Stimulated activated naive CD8-positive, alpha-beta T cell treated with anti-CD3 and anti-CD28 coated beads, Interleukin-15, Interleukin-2, amounts not matched to agents 100 U/mL and 50 U/mL, for 24 hours (primary cell): Measurements from ENCODE around the gene TRIM24.
"Not testable (repeated sequence)": the region's sequence is repeated elsewhere in the genome, so short reads cannot be mapped to it uniquely, and the experiment has no call there.

Source experiments
- ATAC-seq: fragments of 150-1000 bp; cut with Tn5 transposase; one replicate; pipeline ENCODE4 v1.10.0; 2021
- DNase-seq: peaks from one replicate; pipeline ENCODE4 v3.0.0; 2021

TRIM24 gene

DNA sequence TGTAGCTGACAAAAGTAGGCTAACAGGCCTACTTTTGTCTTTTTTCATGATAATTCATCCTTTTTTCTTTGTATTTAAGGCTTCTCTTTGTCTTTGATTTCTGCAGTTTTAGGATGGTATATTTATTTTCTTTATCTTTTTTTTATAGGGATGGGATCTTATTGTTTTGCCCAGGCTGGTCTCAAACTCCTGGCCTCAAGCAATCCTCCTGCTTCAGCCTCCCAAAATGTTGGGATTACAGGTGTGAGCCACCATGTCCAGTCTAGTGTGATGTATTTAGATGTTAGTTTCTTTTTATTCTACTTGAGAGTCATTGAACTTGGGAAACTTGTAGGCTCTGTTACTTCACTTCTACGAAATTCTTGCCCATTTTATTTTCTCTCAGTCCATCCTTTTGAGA lies 35.4 kb downstream of the TRIM24 start:
- ATAC-seq (no peak), DNase-seq (no peak)

DNA sequence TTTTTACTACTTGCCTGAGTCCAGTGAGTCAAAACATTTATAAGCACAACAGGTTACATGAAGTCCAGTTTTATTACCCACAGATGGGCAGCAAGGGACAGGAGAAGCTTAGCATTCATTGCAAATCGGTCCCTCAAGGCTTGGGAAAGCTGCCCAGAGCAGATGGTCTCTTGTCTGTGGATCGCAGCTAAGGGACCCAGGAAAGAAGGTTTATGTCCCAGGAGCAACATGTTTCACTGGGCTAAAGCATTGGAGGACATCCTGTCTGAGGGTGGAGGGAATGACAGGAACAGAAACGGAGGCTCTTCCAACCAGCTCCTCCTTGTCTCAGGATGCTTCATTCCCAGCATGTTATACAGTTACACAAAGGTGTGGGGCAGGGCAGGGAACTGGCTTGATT lies 39.3 kb downstream of the TRIM24 start:
- ATAC-seq, result no peak
- no peak for DNase-seq

DNA sequence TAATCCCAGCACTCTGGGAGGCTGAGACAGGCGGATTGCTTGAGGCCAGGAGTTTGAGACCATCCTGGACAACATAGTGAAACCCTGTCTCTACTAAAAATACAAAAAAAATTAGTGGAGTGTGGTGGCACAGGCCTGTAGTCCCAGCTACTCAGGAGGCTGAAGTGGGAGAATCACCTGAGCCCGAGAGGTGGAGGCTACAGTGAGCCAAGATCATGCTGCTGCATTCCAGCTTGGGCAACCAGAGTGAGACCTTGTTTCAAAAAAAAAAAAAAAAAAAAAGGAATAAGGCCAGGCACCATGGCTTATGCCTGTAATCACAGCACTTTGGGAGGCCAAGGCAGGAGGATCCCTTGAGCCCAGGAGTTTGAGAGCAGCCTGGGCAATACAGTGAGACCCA lies 40.2 kb downstream of the TRIM24 start:
- ATAC-seq, DNase-seq: not testable (repeated sequence)

DNA sequence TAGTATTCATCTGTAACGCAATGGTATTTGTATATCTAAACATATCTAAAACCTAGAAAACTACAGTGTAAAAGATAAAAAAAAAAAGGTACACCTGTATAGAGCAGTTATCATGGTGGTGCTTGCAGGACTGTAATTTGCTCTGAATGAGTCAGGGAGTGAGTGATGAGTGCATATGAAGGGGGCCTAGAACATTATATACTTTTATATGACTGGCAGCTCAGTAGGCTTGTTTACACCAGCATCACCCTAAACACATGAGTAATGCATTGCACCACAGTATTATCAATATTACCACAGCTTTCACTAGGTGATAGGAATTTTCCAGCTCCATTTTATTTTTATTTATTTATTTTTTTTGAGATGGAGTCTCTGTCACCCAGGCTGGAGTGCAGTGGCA lies 40.8 kb downstream of the TRIM24 start:
- ATAC-seq, result peak; percentile 32
- DNase-seq, result no peak

DNA sequence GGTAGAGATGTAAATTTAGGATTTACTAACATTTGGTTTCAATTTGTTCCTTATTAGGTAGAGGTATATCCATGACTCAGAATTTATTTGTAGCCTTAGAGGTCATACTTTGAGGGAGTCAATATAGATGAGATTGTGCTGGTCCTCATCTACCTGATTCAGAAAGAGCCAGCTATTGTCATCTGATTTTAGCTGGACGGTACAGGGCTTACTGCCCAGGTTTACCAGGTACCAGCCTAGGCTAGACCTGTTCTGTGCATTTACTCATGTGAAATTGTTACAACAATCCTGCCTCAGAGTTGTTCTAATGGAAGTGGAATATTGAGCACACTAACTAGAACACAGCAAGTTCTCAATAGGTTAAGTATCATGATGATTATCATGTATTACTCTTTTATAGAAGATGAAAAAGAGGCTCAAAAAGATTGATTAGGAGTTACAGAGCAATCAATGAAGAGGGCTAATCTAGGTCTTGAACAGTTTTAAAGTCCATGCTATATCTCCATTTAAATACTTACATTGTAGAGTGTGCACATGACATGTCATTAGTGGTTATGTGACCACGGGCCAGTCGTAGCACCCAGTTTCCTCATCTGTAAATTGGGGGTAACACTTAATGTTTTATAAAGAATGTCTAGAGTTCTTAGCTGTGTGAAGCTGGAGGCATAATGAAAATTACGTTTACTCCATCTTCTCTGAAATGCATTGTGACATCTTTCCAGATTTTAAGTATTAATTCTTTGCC lies 42.1 kb downstream of the TRIM24 start:
- no peak for ATAC-seq

DNA sequence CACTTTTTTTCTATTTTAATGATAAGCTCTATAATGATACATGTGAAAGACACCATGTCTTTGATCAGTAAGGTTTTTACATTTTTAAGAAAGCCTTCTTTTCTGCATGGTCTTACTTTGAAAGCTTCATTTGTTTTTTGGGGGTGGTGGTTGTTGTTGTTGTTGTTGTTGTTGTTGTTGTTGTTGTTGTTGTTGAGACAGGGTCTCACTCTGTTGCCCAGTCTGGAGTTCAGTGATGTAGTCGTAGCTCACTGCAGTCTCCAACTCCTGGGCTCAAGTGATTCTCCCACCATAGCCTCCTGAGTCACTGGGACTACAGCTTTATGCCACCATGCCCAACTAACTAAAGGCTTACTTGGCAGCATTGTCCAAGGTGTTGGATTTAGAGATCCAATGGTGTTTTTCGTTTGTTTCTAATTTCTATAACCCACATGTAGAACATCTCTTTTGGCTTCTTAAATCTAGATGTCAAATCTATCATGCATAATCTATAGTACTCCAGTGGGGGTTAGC lies 45.4 kb downstream of the TRIM24 start:
- ATAC-seq (no peak), DNase-seq (no peak)

More for the DNA sequence above, 42.1 kb downstream of the TRIM24 start:
- DNase-seq, result no peak

DNA sequence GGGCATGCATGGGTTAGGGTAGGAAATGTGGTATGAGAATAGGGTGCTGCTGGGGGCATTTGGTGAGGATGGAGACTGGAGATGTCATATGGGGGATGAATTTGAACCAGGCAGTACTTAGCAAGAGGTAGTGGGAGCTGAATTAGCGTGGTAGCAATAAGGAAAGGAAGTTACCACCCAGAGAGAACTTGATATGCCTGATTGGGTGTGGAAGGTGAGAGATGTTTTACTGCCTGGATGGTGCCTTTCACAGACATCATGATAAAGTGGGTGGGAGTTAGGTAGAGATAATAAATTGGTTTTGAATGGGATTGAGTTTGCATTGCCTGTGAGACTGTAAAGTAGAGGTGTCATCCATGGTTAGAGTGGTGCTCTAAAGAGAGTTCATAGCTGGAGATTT lies 46.7 kb downstream of the TRIM24 start:
- no peak for ATAC-seq
- DNase-seq, result no peak

DNA sequence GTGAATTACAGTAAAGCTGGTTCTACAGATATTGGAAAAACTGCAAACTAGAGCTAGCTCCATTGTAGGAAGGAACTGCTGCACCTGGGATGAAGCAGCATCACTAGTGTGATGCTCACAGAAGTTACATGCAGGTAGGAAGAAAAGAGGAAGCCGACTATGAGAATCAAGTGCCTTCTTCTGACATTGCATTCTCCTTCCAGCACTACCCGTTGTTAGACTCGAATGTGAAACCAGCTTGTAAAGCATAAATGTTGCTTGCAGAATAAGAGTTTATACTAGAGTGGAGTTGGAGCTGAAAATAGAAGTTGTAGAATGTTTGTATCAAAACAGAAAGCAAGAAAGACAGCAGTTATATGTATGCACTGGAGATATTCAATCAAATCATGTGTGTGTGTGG lies 49.9 kb downstream of the TRIM24 start:
- no peak for DNase-seq
- ATAC-seq, result no peak

DNA sequence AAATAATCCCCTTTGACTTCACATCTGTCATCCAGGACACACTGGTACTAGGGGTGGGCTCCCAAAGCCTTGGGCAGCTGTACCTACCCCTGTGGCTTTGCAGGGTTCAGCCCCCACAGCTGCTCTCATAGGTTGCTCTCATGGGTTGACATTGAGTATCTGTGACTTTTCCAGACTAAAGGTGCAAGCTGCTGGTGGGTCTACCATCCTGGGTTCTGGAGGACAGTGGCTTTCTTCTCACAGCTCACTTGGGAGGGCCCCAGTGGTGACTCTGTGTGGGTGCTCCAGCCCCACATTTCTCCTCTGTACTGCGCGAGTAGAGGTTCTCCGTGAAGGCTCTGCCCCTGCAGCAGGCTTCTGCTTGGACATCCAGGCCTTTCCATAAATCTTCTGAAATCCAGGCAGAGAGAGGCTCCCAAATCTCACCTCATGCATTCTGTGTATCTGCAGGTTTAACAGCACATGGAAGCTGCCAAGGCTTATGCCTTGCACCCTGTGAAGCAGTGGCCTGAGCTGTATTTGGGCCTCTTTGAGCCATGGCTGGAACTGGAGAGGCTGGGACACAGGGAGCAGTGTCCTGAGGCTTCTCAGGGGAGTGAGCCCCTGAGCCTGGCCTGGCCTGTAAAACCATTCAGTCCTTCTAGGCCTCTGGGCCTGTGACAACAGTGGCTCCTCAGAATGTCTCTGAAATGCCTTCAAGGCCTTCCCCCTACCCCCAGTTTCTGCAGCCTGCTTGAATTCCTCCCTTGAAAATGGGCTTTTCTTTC lies 52.2 kb downstream of the TRIM24 start:
- DNase-seq, result no peak
- no peak for ATAC-seq

DNA sequence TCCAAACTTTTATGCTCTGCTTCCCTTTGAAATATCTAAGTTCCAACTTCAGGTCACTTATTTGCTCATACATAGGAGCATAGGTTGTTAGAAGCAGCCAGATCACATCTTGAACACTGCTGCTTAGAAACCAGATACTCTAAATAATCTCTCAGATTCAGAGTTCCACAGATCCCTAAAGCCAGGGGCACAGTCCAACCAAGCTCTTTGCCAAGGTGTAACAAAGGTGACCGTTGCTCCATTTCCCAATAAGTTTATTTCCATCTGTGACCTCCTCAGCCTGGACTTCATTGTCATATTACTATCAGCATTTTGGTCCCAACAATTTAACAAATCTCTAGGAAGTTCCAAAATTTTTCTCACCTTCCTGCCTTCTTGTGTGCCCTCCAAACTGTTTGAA lies 52.8 kb downstream of the TRIM24 start:
- no peak for ATAC-seq

DNA sequence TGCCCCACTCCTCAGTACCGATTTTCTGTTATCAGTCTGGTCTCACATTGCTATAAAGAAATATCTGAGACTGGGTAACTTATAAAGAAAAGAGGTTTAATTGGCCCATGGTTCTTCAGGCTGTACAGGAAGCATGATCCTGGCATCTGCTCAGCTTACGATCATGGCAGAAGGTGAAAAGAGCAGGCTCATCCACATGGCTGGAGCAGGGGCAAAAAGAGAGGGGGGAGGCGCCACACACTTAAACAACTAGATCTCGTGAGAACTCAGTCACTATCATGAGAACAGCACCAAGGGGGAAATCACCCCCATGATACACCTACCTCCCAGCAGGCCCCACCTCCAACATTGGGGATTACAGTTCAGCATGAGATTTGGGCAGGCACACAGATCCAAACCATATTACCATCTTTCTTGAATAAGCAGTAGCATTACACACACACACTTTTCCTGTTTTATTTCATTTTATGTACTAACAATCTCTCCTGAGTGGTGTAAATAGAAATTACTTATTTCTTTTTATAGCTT lies 53.3 kb downstream of the TRIM24 start:
- DNase-seq, result no peak
- ATAC-seq, result no peak

More for the DNA sequence above, 52.8 kb downstream of the TRIM24 start:
- DNase-seq, result no peak

DNA sequence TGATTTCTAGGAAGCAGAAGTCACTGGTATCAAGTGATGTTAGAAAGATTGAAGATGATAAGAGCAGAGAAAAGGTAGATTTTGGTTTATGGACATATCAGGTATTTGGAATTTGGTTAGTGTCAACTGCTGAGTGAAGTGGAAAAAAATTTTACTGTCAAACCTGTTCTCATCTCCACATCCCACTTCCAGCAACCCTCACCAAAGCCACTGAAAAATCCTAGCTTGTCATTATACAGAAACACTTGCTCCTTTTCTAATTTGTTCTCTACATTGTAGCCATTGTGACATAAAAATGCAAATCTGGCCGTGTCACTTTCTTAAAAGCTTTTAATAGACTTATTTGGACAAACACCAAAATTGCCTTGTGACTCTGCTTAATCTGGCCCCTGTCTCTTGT lies 54.0 kb downstream of the TRIM24 start:
- DNase-seq (no peak), ATAC-seq (no peak)

DNA sequence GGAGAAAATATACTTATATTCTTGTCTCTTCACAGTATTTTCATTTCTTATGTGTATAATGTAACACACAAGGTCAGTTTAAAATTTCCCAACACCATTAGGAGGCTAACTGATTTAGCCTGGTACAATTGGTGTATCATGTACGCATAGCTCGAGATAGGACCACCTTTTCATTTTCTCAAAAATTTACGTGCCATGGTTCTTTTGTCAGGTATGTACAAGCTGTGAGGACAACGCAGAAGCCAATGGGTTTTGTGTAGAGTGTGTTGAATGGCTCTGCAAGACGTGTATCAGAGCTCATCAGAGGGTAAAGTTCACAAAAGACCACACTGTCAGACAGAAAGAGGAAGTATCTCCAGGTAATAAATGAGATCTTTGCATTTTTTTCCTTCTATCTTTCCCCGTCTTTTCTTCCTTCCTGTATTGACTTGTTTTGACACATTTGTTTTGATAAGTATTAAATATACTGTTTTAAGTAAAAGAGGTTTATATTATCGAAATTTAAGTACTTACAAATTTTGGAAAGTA lies 55.0 kb downstream of the TRIM24 start:
- DNase-seq (no peak), ATAC-seq (no peak)

DNA sequence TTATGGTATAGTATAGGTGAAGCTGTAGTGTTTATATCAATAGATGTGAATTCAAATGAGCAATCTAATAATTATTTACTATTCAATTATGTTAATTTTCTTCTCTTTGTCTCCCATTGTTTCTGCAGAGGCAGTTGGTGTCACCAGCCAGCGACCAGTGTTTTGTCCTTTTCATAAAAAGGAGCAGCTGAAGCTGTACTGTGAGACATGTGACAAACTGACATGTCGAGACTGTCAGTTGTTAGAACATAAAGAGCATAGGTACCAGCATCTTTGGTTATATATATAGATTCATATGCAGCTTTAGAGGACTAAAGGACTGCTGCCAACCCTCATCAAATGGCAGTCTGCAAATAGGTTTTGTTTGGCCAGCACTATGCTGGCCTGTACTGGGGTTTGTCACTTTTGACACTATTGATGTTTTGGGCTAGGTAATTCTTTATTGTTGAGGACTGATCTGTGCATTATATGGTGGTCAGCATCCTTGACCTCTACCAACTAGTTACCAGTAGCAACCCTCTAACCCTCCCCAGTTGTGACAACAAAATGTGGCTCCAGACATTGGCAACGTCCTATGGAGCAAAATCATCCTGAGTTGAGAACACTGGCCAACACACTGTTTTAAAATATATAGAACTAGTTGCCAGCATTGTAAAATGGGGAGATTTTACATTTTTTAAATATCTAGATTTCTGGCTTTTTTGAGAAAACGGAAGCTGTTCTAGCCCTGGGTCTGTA lies 59.2 kb downstream of the TRIM24 start:
- ATAC-seq (no peak), DNase-seq (no peak)

DNA sequence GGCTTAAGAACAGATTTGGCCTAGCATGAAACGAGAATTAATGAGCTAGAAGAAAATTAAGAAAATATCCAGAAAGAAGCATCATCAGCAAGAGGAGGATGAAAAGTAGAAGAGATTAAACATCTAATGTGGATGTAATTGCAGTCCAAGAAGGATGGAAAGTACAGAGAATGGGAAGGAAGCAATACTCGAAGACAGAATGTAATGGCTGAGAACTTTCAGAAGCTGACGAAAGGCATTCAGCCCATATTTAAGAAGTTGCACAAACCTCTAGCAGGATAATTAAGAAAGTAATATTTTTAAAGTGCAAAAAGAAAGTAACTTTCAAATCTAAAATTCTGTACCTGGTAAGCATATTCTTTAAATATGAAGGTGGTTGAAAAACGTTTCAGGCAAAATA lies 60.7 kb downstream of the TRIM24 start:
- ATAC-seq, result no peak

DNA sequence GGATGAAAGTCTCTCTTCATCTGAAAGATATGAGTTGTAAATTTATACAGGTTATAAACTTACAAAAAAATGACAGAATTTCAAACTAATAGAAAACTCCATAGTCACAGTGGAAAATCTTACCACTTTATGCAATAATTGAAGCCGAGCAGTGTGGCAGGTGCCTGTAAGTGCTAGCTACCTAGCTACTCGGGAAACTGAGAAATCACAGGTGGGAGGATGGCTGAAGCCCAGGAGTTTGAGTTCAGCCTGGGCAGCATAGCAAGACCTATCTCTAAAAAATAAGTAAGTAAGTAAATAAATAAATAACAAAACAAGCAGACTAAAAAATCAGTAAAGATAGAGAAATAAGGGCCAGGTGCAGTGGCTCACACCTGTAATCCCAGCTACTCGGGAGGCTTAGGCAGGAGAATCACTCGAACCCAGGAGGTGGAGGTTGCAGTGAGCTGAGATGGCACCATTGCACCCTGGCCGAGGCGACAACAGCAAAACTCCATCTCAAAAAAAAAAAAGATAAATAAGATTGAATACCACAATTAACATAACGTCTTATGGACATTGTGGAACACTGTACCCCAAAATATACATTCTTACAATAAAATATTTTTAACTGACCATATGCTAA lies 61.9 kb downstream of the TRIM24 start:
- DNase-seq, result no peak
- ATAC-seq, result no peak

More for the DNA sequence above, 60.7 kb downstream of the TRIM24 start:
- DNase-seq, result no peak

DNA sequence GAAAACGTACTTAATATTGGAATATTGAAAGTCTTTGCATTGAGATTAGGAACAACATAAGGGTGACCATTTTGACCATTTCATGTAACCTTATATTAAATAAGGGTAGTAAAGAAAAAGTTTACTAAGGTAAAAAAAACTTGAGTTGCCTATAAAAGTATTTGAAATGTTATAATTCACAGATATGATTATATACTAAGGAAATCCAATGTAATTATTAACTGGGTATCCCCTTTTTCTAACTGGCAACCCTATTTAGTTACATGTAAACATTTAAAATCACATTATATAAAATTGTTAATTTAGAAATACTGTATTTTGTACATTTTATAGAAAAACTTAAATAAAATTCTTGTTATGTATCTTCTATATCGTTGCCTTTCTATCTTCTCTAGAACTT lies 64.2 kb downstream of the TRIM24 start:
- ATAC-seq, result no peak
- no peak for DNase-seq

DNA sequence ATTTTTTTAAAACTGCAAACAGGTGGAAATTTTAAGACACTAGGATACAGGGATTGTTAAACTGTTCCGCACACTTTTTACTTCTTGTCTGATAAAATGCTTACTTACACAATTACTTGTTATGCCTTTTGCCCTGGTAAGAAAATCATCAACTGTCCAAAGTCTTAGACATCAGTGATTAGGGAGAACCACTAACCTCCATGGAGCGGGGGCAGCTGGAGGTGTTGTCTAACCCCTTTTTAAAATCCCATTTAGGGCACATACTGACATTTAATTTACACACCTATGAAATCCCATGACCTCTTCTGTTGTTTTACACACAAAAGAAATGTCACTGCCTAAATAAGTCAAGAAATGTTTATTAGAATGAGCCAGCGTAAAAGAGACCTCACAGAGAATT lies 65.7 kb downstream of the TRIM24 start:
- no peak for ATAC-seq
- no peak for DNase-seq

DNA sequence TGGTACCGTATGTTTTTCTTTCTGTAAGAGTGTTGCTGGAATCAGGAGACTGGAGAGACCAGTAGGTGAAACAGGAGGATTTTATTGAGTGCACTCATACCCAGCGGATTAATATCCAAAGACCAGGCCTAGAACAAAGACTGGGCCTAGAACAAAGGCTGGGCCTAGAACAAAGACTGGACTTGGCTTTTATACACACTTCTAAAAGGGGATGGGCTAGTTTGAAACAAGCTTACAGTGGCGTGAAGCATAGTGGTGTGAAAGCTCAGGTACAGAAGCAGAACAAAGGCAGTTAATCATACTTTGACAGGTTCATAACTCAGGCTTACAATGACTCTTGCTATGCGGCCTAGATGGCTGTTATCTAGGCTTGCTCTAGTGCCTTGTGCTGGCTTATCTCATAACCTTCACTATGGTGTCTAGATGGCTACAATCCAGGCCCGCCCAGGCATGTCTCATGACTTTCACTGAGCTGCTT lies 67.7 kb downstream of the TRIM24 start:
- ATAC-seq, result no peak

DNA sequence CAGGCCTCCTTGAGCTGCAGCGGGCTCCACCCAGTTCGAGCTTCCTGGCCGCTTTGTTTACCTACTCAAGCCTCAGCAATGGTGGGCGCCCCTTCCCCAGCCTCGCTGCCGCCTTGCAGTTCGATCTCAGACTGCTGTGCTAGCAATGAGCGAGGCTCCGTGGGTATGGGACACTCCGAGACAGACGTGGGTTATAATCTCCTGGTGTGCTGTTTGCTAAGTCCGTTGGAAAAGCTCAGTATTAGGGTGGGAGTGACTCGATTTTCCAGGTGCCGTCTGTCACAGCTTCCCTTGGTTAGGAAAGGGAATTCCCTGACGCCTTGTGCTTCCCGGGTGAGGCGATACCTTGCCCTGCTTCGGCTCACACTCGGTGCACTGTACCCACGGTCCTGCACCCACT lies 76.8 kb downstream of the TRIM24 start:
- not testable (repeated sequence) for ATAC-seq

More for the DNA sequence above, 67.7 kb downstream of the TRIM24 start:
- DNase-seq, result no peak

DNA sequence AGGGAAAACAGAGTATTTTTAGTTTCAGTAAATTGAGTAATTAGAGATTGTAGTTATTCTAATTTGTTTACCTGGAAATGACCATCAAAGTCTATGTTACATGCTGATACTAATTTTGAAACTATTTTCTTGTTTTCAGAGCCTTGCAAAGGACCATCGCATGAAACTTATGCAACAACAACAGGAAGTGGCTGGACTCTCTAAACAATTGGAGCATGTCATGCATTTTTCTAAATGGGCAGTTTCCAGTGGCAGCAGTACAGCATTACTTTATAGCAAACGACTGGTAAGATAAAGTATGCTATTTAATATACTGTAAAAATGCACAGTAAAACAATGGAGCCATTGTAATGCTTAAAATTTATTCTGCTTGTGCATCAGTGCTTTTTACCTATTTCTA lies 78.5 kb downstream of the TRIM24 start:
- no peak for ATAC-seq
- DNase-seq, result no peak

More for the DNA sequence above, 76.8 kb downstream of the TRIM24 start:
- not testable (repeated sequence) for DNase-seq
